G401.6 (cell line): ENCODE results near the gene PRAMEF12.
"Not testable (repeated sequence)": the region's sequence is repeated elsewhere in the genome, so short reads cannot be mapped to it uniquely, and the experiment has no call there.

ENCODE experiments used
- FAIRE-seq: peaks from 2 replicates; lab custom pipeline; 2012; peaks lifted over from hg19 to GRCh38; lab: Jason Lieb, UNC

Gene PRAMEF12

DNA sequence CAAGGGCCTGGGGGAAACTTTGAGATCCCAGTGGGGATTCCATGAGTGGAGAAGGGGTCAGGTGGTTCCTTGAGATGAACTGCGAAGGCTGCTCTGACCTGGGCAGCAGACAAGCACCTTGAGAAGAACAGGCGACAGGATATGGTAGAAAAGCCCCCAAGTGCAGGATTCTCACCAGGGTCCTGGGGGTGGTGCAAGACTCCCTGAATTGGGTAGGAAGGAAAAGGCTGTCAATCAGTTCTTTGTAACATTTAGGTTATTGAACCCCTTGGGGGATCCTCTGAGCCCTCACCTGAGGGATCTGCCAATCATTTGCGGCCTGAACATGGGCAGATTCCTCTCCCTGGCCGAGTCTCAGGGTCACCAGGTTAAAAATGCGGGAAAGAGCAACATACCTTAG is 2.4 kb upstream of the PRAMEF12 start:
- no peak for FAIRE-seq

- FAIRE-seq = no peak
Observed at GRCh38 chr1:12772520-12772919, 1.0 kb upstream of the PRAMEF12 start.

DNA sequence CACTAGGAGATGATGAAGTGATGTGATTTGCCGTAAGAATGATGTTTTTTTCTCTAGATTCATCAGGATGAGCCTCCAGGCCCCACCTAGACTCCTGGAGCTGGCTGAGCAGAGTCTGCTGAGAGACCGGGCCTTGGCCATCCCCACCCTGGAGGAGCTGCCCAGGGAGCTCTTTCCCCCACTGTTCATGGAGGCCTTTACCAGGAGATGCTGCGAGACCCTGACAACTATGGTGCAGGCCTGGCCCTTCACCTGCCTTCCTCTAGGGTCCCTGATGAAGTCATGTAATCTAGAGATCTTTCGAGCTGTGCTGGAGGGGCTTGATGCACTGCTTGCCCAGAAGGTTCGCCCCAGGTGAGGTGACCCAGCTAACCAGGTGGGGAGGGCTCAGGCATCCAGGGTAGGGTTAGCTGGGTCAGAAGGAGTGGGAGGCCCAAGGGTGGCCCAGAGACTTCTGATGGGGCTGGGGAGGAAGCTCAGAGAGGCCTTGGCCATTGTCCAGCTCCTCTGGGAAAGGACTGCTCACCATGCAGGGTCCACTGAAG is 1.3 kb downstream of the PRAMEF12 start:
- FAIRE-seq = no peak

- no peak for FAIRE-seq
Observed at GRCh38 chr1:12775443-12775842, 1.9 kb downstream of the PRAMEF12 start.

DNA sequence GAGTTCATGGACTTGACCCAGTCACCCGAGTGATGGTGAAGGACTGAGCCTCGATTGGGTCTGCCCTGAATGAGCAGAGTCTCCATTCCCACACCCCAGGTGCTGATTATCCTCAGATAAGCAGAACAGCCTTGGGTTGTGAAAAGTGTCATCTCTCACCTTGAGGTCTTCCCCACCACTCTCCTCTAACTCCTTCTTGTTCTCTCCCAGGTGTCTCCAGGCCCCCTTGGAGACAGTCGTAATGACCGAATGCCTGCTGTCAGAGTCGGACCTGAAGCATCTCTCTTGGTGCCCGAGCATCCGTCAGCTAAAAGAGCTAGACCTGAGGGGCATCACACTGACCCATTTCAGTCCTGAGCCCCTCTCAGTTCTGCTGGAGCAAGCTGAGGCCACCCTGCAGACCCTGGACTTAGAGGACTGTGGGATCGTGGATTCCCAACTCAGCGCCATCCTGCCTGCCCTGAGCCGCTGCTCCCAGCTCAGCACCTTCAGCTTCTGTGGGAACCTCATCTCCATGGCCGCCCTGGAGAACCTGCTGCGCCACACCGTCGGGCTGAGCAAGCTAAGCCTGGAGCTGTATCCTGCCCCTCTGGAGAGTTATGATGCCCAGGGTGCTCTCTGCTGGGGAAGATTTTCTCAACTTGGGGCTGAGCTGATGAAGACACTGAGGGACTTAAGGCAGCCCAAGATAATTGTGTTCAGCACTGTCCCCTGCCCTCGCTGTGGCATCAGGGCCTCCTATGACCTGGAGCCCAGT is 3.4 kb downstream of the PRAMEF12 start:
- no peak for FAIRE-seq

DNA sequence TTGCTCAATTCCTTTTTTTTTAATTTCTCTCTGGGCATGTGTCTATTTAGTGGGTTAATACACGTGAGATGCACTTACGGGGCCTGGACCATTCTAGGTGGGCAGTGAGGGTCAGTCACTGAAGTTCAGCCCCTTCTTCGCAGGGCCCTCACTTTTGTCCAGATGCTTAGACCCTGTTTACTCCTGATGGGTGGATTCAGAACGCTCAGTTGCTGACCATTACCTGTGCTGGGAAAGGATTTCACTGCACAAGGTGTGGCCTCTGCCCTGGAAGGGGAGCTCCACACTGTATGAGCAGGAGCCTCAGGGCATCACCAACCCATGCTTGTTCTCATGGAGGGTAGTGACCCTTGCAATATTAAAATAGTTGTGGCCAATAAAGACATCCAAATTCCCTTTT is 4.5 kb downstream of the PRAMEF12 start:
- FAIRE-seq = no peak

DNA sequence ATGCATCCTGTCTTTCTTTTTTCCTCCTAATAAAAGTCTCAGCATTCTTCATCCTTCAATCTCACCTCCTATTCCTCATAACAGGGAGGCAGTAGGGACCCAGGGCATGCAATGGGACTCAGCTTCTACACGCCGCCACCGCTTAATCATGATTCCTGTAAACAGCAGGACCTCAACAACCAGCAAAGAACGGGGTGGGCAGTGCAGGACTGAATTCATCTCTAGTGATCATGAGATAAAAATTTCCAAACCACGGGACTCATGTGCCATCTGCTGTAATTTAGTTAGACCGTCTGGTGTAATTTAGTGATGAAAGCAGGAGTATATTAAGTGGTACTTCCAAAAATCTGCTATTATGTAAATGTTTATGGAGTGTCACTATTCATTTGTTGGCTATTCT is 5.4 kb downstream of the PRAMEF12 start:
- FAIRE-seq = no peak

GRCh38 chr1:12781488-12781887 is 8.0 kb downstream of the PRAMEF12 start:
- not testable (repeated sequence) for FAIRE-seq

GRCh38 chr1:12783783-12784182 is 10.2 kb downstream of the PRAMEF12 start:
- FAIRE-seq = not testable (repeated sequence)

GRCh38 chr1:12784729-12785128 is 11.2 kb downstream of the PRAMEF12 start:
- not testable (repeated sequence) for FAIRE-seq

GRCh38 chr1:12791097-12791496 is 17.6 kb downstream of the PRAMEF12 start, which contains the start of gene PRAMEF1:
Gene PRAMEF1 (plus strand): TSS chr1:12791397. CDS start chr1:12793228, 1,831 bp downstream.
- not testable (repeated sequence) for FAIRE-seq

GRCh38 chr1:12798911-12799310 is 25.4 kb downstream of the PRAMEF12 start:
- FAIRE-seq = no peak

DNA sequence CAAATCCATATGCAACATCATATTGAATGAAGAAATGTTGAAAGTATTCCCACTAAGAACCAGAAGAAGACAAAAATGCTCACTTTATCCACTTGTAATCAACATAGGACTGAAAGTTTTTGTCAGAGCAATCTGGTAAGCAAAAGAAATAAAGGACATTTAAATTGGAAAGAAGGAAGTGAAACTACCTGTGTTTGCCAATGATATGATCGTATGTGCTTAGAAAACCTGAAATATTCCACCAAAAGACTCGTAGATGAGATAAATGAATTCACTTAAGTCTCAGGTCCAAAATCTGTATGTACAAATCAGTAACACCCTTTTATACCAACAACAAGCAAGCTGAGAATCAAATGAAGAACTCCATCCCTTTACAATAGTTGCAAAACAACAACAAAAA is 26.2 kb downstream of the PRAMEF12 start:
- FAIRE-seq = no peak

GRCh38 chr1:12809933-12810332 is 36.4 kb downstream of the PRAMEF12 start:
- FAIRE-seq = no peak

- no peak for FAIRE-seq
Observed at GRCh38 chr1:12810691-12811408, 37.3 kb downstream of the PRAMEF12 start.

DNA sequence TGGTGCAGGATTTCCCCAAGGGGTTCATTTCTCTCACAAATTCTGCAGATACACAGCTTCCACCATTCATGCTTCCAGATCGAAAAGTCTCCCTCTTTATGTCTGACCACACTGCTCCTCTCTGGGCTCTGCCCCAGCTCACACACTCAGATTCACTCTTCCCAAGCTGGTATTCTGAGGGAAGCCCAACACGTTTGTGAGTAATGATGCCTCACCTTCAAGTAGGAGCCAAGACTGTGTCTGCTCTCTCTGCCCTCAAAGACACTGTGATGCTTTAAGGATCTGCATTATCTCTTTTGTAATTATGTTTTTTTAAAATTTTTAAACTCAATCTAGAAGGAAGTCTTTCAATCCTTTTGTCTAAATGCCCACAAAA is 37.9 kb downstream of the PRAMEF12 start:
- no peak for FAIRE-seq

DNA sequence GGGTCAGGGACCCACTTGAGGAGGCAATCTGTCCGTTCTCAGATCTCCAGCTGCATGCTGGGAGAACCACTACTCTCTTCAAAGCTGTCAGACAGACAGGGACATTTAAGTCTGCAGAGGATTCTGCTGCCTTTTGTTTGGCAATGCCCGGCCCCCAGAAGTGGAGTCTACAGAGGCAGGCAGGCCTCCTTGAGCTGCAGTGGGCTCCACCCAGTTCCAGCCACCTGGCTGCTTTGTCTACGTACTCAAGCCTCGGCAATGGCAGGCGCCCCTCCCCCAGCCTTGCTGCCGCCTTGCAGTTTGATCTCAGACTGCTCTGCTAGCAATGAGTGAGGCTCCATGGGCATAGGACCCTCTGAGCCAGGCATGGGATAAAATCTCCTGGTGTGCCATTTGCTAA is 45.5 kb downstream of the PRAMEF12 start:
- not testable (repeated sequence) for FAIRE-seq
